GM12873 (cell line): ENCODE measurements around the gene ACVR1C.

Experiments
- CTCF ChIP-seq: IDR thresholded peaks from 2 replicates; pipeline ENCODE4 v1.5.1; 2012; ENCODE audit warnings: low read depth, mild to moderate bottlenecking, moderate library complexity, low read length, control low read depth; ENCODE audit not compliant: insufficient read depth; ENCODE audit errors: missing control alignments

ACVR1C gene

GRCh38 chr2:157574165-157574564, 54.5 kb downstream of the ACVR1C start:
- TF ChIP-seq CTCF: no peak

GRCh38 chr2:157572725-157573124, 55.9 kb downstream of the ACVR1C start:
- TF ChIP-seq CTCF: peak; percentile 46

GRCh38 chr2:157565550-157565949, 63.1 kb downstream of the ACVR1C start:
- no peak for TF ChIP-seq CTCF

DNA sequence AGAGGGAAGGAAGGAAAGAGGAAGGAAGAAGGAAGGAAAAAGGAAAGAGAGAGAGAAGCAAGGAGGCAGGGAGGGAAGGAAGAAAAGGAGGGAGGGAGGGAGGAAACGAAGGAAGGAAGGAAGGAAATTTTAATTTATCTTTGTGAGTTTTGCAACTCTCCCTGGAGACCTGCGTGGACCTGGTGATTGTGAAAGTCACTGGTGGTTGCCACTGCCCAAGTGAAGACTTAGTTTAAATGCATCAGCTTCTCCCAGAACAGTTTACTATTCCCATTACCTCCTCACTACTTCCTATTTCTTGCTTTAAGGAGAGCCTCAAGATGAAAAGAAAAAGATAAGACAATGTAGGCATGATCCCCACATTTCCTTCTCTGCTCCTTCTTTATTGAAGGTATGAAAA, 68.8 kb downstream of the ACVR1C start:
- TF ChIP-seq CTCF: no peak

- no peak for TF ChIP-seq CTCF
These were observed 69.2 kb downstream of the ACVR1C start for GRCh38 chr2:157559461-157559860.

- TF ChIP-seq CTCF: no peak
These were observed 69.6 kb downstream of the ACVR1C start for GRCh38 chr2:157559061-157559460.

DNA sequence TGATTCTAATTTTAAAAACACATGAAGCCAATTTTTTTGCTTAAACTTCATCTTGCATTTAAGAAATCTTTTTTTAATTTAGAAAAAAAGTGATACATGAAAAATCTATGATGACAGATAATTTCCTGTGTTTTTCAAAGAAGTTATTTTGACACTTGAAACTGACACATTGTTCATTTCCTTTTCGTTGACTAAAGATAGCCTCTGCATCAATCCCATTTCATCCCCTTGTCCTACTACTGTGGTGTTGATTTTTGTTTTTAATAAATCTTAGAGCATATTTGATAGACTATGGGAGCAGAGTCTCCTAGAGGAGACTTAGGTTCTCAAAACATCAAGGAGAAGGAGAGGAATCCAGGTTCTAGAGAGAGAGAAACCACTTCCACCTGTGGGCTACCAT, 70.9 kb downstream of the ACVR1C start:
- no peak for TF ChIP-seq CTCF
